SK-N-SH treated with all-trans-retinoic acid at 6 μM for 48 hours (cell line): Measurements from ENCODE around the gene KLHL34.

Source experiments
- ATAC-seq: fragments of 200-7000 bp; cut with Tn5 transposase; 3 replicates; pipeline ENCODE4 v1.9.1; 2020; ENCODE audit warnings: mild to moderate bottlenecking, moderate library complexity
- BACH2 ChIP-seq: fragments of 250-450 bp; sonication (Bioruptor Pico); IDR thresholded peaks from 2 replicates; pipeline ENCODE4 v1.9.0; 2021; ENCODE audit warnings: mild to moderate bottlenecking, borderline replicate concordance
- CSDC2 ChIP-seq: fragments of 250-450 bp; sonication (Bioruptor Pico); IDR thresholded peaks from 2 replicates; pipeline ENCODE4 v1.5.0; 2020; ENCODE audit warnings: mild to moderate bottlenecking, moderate library complexity
- ESRRG ChIP-seq: fragments of 250-450 bp; sonication (Bioruptor Pico); IDR thresholded peaks from 2 replicates; pipeline ENCODE4 v1.6.1; 2021; ENCODE audit warnings: mild to moderate bottlenecking
- GLIS3 ChIP-seq: fragments of 250-450 bp; sonication (Bioruptor Pico); IDR thresholded peaks from 2 replicates; pipeline ENCODE4 v1.5.0; 2020; ENCODE audit warnings: mild to moderate bottlenecking, moderate library complexity
- ISL1 ChIP-seq: fragments of 250-450 bp; sonication (Bioruptor Pico); IDR thresholded peaks from 2 replicates; pipeline ENCODE4 v2.1.2; 2022; ENCODE audit warnings: mild to moderate bottlenecking, moderate library complexity
- OSR1 ChIP-seq: fragments of 250-450 bp; sonication (Bioruptor Pico); IDR thresholded peaks from 2 replicates; pipeline ENCODE4 v1.8.0; 2022; ENCODE audit warnings: moderate library complexity, mild to moderate bottlenecking, inconsistent platforms
- PPARA ChIP-seq: fragments of 250-450 bp; sonication (Bioruptor Pico); IDR thresholded peaks from 2 replicates; pipeline ENCODE4 v1.5.0; 2020; ENCODE audit warnings: mild to moderate bottlenecking, borderline replicate concordance
- RARB ChIP-seq: fragments of 250-450 bp; sonication (Bioruptor Pico); IDR thresholded peaks from 2 replicates; pipeline ENCODE4 v1.8.0; 2021; ENCODE audit warnings: mild to moderate bottlenecking, moderate library complexity
- TCF4 ChIP-seq: fragments of 250-450 bp; sonication (Bioruptor Pico); IDR thresholded peaks from 2 replicates; pipeline ENCODE4 v1.8.0; 2021; ENCODE audit warnings: mild to moderate bottlenecking, moderate library complexity, borderline replicate concordance
- TOX ChIP-seq: fragments of 250-450 bp; sonication (Bioruptor Pico); IDR thresholded peaks from 2 replicates; pipeline ENCODE4 v1.8.0; 2021; ENCODE audit warnings: mild to moderate bottlenecking, moderate library complexity, borderline replicate concordance
- TSHZ2 ChIP-seq: fragments of 250-450 bp; sonication (Bioruptor Pico); IDR thresholded peaks from 2 replicates; pipeline ENCODE4 v1.5.0; 2020; ENCODE audit warnings: mild to moderate bottlenecking, moderate library complexity
- ZC3H10 ChIP-seq: fragments of 250-450 bp; sonication (Bioruptor Pico); IDR thresholded peaks from 2 replicates; pipeline ENCODE4 v1.5.1; 2021; ENCODE audit warnings: mild to moderate bottlenecking, moderate library complexity
- ZFP3 ChIP-seq: fragments of 250-450 bp; sonication (Bioruptor Pico); IDR thresholded peaks from 2 replicates; pipeline ENCODE4 v1.5.0; 2020; ENCODE audit warnings: mild to moderate bottlenecking, moderate library complexity
- ZFP30 ChIP-seq: fragments of 450-650 bp; formaldehyde crosslinking; IDR thresholded peaks from 2 replicates; pipeline ENCODE4 v1.5.0; 2022; ENCODE audit warnings: mild to moderate bottlenecking, moderate library complexity
- ZNF565 ChIP-seq: fragments of 450-650 bp; formaldehyde crosslinking; conservative IDR thresholded peaks from 2 replicates; pipeline ENCODE4 v1.5.0; 2020; ENCODE audit warnings: low read depth, mild to moderate bottlenecking, moderate library complexity
- ZNF70 ChIP-seq: fragments of 450-650 bp; formaldehyde crosslinking; IDR thresholded peaks from 2 replicates; pipeline ENCODE4 v1.5.0; 2020; ENCODE audit warnings: mild to moderate bottlenecking, moderate library complexity
- ZNF8 ChIP-seq: fragments of 450-650 bp; formaldehyde crosslinking; IDR thresholded peaks from 2 replicates; pipeline ENCODE4 v1.5.0; 2020; ENCODE audit warnings: mild to moderate bottlenecking, moderate library complexity
- TF ChIP-seq, protein P1 (sequence below): fragments of 250-450 bp; sonication (Bioruptor Pico); IDR thresholded peaks from 2 replicates; pipeline ENCODE4 v1.8.0; 2021; ENCODE audit warnings: low read depth, mild to moderate bottlenecking, moderate library complexity, borderline replicate concordance
- TF ChIP-seq, protein P2 (sequence below): fragments of 250-450 bp; sonication (Bioruptor Pico); IDR thresholded peaks from 2 replicates; pipeline ENCODE4 v1.5.1; 2021; ENCODE audit warnings: mild to moderate bottlenecking, moderate library complexity
- TF ChIP-seq, protein P3 (sequence below): fragments of 250-450 bp; sonication (Bioruptor Pico); IDR thresholded peaks from 2 replicates; pipeline ENCODE4 v1.8.0; 2020; ENCODE audit warnings: mild to moderate bottlenecking, moderate library complexity, borderline replicate concordance

The KLHL34 gene

GRCh38 chrX:21620234-21620633 lies 37.9 kb downstream of the KLHL34 start:
- no peak for ATAC-seq
- TF ChIP-seq BACH2 (CRISPR knock-in tag) (no peak), OSR1 (CRISPR knock-in tag) (no peak), TOX (CRISPR knock-in tag) (no peak), RARB (CRISPR knock-in tag) (no peak), ZNF70 (no peak), TCF4 (no peak), ZNF565 (no peak)
- TF ChIP-seq, protein P1, sequence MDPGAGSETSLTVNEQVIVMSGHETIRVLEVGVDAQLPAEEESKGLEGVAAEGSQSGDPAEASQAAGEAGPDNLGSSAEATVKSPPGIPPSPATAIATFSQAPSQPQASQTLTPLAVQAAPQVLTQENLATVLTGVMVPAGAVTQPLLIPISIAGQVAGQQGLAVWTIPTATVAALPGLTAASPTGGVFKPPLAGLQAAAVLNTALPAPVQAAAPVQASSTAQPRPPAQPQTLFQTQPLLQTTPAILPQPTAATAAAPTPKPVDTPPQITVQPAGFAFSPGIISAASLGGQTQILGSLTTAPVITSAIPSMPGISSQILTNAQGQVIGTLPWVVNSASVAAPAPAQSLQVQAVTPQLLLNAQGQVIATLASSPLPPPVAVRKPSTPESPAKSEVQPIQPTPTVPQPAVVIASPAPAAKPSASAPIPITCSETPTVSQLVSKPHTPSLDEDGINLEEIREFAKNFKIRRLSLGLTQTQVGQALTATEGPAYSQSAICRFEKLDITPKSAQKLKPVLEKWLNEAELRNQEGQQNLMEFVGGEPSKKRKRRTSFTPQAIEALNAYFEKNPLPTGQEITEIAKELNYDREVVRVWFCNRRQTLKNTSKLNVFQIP (CRISPR knock-in tag), result no peak
- TF ChIP-seq, all 23 proteins: peak for 0

GRCh38 chrX:21616386-21616785 lies 41.7 kb downstream of the KLHL34 start:
- no peak for TF ChIP-seq ESRRG (CRISPR knock-in tag)
- TF ChIP-seq ISL1 (CRISPR knock-in tag), result no peak
- no peak for TF ChIP-seq TOX (CRISPR knock-in tag)
- TF ChIP-seq, protein P1 (CRISPR knock-in tag), result no peak
- ATAC-seq, result no peak

- no peak for TF ChIP-seq ZNF8 (CRISPR knock-in tag)
- TF ChIP-seq CSDC2 (CRISPR knock-in tag), result no peak
- TF ChIP-seq PPARA, result no peak
- no peak for TF ChIP-seq ISL1 (CRISPR knock-in tag)
- ATAC-seq, result no peak
Measured at GRCh38 chrX:21612154-21612553, 46.0 kb downstream of the KLHL34 start.

DNA sequence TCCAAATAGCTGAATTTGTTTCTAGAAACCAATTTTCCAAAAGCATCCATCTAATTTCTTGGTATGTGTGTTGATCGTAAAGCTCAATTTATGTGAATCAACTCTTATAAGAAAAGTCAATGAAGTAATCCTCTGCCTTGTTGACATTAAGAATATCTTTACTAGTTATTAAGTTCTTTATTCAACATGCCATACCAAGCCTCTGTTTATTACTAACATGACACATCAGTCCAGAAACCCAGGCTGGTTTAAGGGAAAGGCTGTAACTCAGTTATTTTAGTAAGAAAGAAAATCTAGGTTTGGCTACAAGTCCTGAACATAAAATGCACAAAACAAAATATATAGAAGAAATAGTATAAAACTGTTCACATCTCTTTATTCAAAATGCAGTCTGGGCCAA lies 48.0 kb downstream of the KLHL34 start:
- TF ChIP-seq BACH2 (CRISPR knock-in tag), result no peak
- TF ChIP-seq ZNF565, result no peak
- no peak for TF ChIP-seq ESRRG (CRISPR knock-in tag)
- no peak for TF ChIP-seq TSHZ2 (CRISPR knock-in tag)
- no peak for TF ChIP-seq CSDC2 (CRISPR knock-in tag)
- TF ChIP-seq RARB (CRISPR knock-in tag), result no peak
- no peak for TF ChIP-seq ZFP3 (CRISPR knock-in tag)
- TF ChIP-seq, protein P2, sequence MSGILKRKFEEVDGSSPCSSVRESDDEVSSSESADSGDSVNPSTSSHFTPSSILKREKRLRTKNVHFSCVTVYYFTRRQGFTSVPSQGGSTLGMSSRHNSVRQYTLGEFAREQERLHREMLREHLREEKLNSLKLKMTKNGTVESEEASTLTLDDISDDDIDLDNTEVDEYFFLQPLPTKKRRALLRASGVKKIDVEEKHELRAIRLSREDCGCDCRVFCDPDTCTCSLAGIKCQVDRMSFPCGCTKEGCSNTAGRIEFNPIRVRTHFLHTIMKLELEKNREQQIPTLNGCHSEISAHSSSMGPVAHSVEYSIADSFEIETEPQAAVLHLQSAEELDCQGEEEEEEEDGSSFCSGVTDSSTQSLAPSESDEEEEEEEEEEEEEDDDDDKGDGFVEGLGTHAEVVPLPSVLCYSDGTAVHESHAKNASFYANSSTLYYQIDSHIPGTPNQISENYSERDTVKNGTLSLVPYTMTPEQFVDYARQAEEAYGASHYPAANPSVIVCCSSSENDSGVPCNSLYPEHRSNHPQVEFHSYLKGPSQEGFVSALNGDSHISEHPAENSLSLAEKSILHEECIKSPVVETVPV (CRISPR knock-in tag), result no peak
- no peak for TF ChIP-seq ZFP30 (CRISPR knock-in tag)
- no peak for TF ChIP-seq GLIS3 (CRISPR knock-in tag)
- no peak for TF ChIP-seq TOX (CRISPR knock-in tag)
- TF ChIP-seq ISL1 (CRISPR knock-in tag), result no peak
- TF ChIP-seq, all 23 proteins: peak for 0
- ATAC-seq, result no peak

- ATAC-seq, result no peak
- TF ChIP-seq, protein P3, sequence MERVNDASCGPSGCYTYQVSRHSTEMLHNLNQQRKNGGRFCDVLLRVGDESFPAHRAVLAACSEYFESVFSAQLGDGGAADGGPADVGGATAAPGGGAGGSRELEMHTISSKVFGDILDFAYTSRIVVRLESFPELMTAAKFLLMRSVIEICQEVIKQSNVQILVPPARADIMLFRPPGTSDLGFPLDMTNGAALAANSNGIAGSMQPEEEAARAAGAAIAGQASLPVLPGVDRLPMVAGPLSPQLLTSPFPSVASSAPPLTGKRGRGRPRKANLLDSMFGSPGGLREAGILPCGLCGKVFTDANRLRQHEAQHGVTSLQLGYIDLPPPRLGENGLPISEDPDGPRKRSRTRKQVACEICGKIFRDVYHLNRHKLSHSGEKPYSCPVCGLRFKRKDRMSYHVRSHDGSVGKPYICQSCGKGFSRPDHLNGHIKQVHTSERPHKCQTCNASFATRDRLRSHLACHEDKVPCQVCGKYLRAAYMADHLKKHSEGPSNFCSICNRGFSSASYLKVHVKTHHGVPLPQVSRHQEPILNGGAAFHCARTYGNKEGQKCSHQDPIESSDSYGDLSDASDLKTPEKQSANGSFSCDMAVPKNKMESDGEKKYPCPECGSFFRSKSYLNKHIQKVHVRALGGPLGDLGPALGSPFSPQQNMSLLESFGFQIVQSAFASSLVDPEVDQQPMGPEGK, result no peak
- TF ChIP-seq ZNF70 (no peak), CSDC2 (CRISPR knock-in tag) (no peak), ISL1 (CRISPR knock-in tag) (no peak), ZNF565 (no peak), ZFP3 (CRISPR knock-in tag) (no peak), ZC3H10 (CRISPR knock-in tag) (no peak), TSHZ2 (CRISPR knock-in tag) (no peak), ZNF8 (CRISPR knock-in tag) (no peak), BACH2 (CRISPR knock-in tag) (no peak), OSR1 (CRISPR knock-in tag) (no peak), PPARA (no peak), RARB (CRISPR knock-in tag) (no peak), ESRRG (CRISPR knock-in tag) (no peak)
- TF ChIP-seq, all 23 proteins: peak for 0
Measured at GRCh38 chrX:21606002-21606401, 52.1 kb downstream of the KLHL34 start.
